ENCODE measurements around the gene EHD4.

Gene EHD4

GRCh38 chr15:41849204-41849603, 123.2 kb downstream of the EHD4 start:
- H3K4me3 ChIP-seq (ENCODE audit: low read depth, low read length): no peak overlapping the region
- POLR2A ChIA-PET: no interaction called here
- DNase-seq (ENCODE audit: low read depth, low spot score): no peak
- CTCF ChIA-PET: no interaction called here
- TF ChIP-seq, protein P1, sequence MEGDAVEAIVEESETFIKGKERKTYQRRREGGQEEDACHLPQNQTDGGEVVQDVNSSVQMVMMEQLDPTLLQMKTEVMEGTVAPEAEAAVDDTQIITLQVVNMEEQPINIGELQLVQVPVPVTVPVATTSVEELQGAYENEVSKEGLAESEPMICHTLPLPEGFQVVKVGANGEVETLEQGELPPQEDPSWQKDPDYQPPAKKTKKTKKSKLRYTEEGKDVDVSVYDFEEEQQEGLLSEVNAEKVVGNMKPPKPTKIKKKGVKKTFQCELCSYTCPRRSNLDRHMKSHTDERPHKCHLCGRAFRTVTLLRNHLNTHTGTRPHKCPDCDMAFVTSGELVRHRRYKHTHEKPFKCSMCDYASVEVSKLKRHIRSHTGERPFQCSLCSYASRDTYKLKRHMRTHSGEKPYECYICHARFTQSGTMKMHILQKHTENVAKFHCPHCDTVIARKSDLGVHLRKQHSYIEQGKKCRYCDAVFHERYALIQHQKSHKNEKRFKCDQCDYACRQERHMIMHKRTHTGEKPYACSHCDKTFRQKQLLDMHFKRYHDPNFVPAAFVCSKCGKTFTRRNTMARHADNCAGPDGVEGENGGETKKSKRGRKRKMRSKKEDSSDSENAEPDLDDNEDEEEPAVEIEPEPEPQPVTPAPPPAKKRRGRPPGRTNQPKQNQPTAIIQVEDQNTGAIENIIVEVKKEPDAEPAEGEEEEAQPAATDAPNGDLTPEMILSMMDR (IDR thresholded peaks at IDR 0.05; ENCODE audit: insufficient read depth, low read length, missing control alignments): no peak

GRCh38 chr15:41848631-41849030, 123.7 kb downstream of the EHD4 start:
- CTCF ChIA-PET: no interaction called here

GRCh38 chr15:41847981-41848380, 124.4 kb downstream of the EHD4 start:
- H3K4me3 ChIP-seq (ENCODE audit: low read depth, low read length): no peak overlapping the region
- CTCF ChIA-PET: interaction anchor here (0.9 to 1.8 kb wide), 2 partner anchors 10 to 55 kb away, joined by 3 to 5 read pairs; no protein-coding TSS in a partner anchor
- DNase-seq (ENCODE audit: low read depth, low spot score): no peak
- TF ChIP-seq, protein P1 (IDR thresholded peaks at IDR 0.05; ENCODE audit: insufficient read depth, low read length, missing control alignments): no peak
- POLR2A ChIA-PET: no interaction called here

More at GRCh38 chr15:41848631-41849030, 123.7 kb downstream of the EHD4 start:
- DNase-seq (ENCODE audit: low read depth, low spot score): no peak
- TF ChIP-seq, protein P1 (IDR thresholded peaks at IDR 0.05; ENCODE audit: insufficient read depth, low read length, missing control alignments): no peak
- no peak overlapping the region for H3K4me3 ChIP-seq (ENCODE audit: low read depth, low read length)
- POLR2A ChIA-PET: no interaction called here

DNA sequence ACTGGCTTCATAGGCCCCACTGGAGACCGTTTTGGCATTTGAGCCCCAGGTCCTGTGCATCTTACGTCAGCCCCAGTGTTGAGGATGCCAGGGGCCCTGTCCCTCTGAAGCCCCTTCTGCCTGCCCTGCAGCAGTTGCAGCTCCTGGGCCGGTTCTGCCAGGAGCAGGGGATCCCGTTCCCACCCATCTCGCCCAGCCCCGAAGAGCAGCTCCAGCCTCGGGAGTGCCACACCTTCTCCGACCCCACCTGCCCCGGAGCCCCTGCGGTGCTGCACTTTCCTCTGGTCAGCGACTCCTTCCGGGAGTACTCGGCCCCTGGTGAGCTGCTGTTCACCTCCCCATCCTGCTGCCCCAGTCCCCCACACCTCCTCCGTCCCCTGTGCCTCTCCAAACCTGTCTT, 125.2 kb downstream of the EHD4 start:
- POLR2A ChIA-PET: interaction anchor here (1.0 kb wide), 1 partner anchor 23 kb away, joined by 3 read pairs; no protein-coding TSS in a partner anchor
- CTCF ChIA-PET: interaction anchor here (0.9 to 1.8 kb wide), 2 partner anchors 9 to 56 kb away, joined by 3 to 5 read pairs; no protein-coding TSS in a partner anchor
- TF ChIP-seq, protein P1 (IDR thresholded peaks at IDR 0.05; ENCODE audit: insufficient read depth, low read length, missing control alignments): no peak
- H3K4me3 ChIP-seq (ENCODE audit: low read depth, low read length): no peak overlapping the region
- no peak for DNase-seq (ENCODE audit: low read depth, low spot score)
